NOMO-1 (cell line): Measurements from ENCODE around the gene ADGRG7.
A peak's percentile ranks its signal among the peaks of the same experiment; 100 is the strongest.

Experiments used
- DNase-seq, 2 experiments: peaks; one replicate each; lab custom pipeline; 2025; ENCODE audit not compliant: unreplicated experiment in 2 of 2; lab: John Stamatoyannopoulos, UW

Gene ADGRG7

GRCh38 chr3:100600181-100601042 lies 9.0 kb upstream of the ADGRG7 start:
- no peak for DNase-seq

DNA sequence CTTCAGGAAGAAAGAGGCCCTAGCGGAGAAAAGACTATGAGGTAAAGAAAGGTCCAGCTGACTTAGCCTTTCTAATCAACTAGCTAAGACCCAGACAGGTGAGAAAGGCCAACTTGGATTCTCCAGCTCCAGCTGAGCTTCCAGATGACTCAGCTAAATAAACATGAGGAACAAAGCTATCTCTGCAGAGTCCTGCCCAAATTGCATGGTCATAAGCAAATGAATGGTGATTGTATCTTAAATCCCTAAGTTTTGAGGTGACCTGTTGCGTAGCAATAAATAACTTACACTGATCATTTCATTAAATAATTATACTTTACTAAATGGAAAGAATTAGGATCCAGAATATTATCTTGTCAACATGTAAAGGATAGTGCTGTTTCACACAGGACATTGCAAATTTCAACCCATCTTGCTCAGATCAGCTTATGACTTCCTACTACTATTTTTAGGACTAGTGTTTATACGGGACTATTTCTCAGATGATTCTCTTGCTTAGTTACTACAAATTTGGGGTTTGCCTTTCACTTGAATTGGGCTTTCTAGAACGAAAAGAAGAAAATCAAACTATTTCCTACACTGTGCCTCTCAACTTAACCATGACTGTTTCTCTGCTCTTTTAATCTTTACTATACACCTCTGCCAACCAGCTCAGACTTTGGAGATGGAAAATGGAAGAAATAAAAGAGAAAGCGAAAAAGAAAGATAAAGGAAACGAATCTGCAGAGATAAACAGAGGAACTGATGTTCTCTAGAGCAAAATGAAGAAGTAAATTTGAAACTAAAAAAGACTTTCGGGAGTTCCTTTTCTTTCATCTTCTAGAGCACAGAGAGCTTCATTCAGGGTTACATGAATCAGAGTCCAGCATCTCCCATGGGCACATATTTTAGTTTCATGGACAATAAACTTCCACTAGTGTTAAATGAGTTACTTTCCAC lies 6.6 kb upstream of the ADGRG7 start:
- DNase-seq: peak; percentile 7 to 83

DNA sequence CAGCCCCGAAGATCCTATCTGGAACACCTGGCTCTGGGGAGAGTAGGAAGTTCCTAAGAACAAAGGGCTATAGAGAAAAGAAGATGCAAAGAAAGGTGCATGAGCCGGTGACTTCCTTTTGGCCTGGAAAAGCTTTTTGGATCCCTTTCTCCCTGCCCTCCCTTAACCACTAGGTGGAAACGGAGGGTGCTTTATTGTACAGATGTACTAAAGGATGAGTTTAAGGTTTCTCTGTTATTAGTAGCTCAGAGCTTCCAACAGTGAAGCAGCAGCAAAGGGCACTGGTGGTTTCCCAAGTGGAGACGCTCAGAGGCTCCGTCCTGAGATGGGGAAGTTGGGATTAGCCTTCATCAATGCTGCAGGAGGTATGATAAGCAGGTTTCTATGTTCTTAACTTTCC lies 5.9 kb upstream of the ADGRG7 start:
- peak in 1 of 2 experiments; percentile 52 for DNase-seq

GRCh38 chr3:100605358-100605757 lies 4.0 kb upstream of the ADGRG7 start:
- DNase-seq: no peak

DNA sequence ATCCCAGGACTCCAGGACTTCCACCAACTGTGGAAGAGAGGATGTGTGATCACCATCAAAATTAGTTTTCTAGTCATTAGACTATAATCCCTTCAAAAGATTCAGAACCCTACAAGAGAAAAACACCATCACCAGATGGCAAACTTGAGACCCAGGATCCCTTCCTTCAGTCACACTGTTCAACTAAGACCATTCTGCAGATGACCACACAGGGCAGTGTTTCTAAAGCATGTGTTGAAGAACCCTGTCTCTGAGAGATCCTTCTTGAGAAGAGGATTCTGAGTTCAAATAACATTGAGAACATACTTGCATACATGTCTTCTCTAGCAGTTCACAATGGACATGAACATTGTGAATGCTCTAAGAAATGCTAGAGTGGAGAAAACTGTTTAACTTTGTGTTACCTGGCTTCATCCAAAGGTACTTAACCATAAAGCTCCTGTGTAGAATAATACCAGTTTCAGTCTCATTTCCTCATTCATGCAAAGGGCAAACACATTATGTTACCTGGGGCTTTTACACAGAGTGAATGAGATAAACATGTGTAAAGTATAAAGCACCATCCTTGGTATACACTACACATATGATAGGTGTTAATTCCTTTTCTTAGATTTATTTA lies 2.4 kb upstream of the ADGRG7 start:
- no peak for DNase-seq

GRCh38 chr3:100609963-100610362 lies 562 bp downstream of the ADGRG7 start:
- no peak for DNase-seq

- DNase-seq: no peak
Observed at GRCh38 chr3:100611221-100611620, 1.8 kb downstream of the ADGRG7 start.

DNA sequence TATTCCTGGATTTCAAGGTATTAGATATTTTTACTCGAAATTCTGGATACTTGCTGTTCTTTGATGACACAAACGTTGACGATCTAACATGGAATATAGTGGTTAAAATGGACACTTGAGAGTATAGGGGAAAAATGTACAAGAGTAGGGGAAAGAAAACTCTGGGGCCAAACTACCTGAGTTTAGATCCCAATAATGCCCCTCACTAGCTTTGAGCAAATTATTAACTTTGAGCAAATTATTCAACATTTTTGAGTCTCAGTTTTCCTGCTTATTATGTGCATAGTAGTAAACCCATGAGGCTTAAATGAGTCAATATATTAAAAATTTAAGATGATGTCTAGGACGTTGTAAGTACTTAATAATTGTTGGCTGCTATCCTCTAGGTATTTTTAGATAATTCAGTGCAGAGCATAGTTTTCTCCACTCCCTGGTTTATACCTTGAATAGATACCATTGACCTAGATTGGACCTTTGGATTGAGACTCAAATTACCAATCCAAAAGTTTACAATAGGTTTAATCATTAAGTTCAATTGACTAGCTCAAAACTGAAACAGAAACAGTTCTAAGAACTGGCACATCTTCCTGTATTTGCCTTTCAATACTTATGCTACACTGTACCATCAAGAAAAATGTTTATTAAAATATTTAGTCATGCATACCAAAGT lies 4.5 kb downstream of the ADGRG7 start:
- no peak for DNase-seq

- DNase-seq: no peak
Observed at GRCh38 chr3:100614941-100615340, 5.5 kb downstream of the ADGRG7 start.

GRCh38 chr3:100615684-100616083 lies 6.3 kb downstream of the ADGRG7 start:
- no peak for DNase-seq

- DNase-seq: no peak
Observed at GRCh38 chr3:100621251-100621650, 11.8 kb downstream of the ADGRG7 start.

DNA sequence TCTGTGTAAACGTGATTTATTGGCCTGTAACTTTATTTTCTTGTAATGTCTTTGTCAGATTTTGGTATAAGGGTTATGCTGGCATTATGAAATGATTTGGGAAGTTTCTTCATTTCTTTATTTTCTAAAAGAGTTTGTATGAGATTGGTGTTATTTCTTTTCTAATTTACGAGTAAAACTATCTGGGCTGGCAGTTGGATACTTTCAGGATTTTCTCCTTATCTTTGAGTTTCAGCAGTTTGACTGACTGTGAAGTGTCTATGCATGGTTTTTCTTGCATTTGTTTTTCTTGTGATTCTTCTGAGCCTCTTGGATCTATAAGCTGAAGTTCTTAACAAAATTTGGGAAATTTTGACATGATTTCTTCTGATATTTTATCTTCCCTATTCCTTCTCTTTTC lies 18.1 kb downstream of the ADGRG7 start:
- DNase-seq: no peak

GRCh38 chr3:100629421-100630127 lies 20.2 kb downstream of the ADGRG7 start:
- DNase-seq: no peak

- DNase-seq: no peak
Observed at GRCh38 chr3:100630664-100631063, 21.3 kb downstream of the ADGRG7 start.

DNA sequence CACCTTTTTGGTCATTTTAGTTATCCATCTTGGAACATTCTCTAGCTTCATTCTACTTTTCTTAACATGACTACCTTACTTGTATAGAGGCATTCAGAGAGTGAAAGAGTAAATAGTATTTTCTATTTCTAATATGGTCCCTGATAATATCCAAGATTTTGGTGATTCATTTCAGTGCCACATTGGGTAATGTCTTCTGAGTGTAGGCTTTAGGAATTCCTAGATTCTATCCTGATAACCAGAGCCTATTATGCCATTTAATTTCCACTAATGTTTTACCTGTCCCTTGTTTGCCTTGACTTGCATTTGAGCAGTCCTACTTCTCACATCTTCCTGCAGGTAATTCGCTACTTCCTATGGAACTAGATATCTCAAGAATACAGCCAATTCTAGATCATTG lies 21.8 kb downstream of the ADGRG7 start:
- DNase-seq: no peak

DNA sequence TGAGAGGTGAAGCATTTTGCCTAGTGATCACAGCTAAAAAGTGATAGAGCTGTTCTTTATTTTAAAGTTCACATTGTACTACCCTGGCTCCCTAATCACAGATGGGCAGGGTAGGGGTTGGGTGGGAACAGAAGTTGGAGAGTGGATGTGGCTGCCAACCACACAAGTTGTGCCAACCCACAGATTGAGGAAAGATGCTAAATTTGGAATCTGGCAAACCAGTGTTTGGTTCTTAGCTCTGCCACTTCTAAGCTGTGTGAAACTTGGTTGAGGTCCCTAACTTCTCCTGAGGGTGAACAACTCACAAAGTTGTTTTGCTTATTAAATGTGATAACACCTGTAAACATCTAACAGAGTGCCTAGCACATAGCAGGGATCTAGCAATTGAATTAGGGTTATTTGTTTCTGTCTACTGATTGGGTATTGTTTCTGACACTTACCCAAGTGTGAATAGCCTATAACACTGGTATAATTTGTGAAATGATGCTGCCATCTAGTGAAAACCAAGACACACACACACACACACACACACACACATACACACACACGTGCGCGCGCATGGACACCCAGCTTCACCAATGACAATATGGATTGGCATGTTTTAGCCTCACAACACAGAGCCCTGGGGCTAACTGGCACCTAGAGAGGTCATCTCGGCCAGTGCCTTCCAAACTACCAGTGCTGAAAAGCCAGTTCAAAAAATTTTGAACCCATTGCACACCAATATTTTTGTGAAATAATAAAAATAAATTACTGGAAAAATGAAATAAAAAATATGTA lies 25.3 kb downstream of the ADGRG7 start:
- DNase-seq: no peak

DNA sequence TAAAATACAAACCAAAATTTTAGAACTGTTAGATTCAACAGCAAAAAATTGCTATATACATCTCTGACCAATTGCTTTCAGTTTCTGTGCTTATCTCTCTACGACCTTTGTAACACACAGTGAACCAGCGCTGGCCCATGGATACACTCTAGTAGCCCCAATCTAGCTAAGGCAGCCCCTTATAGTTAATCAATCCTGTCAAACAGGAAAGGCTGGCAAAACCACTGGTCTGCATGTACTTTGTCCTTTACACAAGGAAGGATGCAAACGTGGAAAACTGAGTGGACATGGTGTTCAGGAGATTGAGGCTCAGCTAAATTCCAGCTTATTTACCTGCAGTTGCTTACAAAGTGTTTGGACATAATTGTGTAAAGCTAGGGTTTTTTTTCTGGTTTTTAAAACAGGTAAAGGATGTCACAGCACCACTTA lies 25.9 kb downstream of the ADGRG7 start:
- no peak for DNase-seq

DNA sequence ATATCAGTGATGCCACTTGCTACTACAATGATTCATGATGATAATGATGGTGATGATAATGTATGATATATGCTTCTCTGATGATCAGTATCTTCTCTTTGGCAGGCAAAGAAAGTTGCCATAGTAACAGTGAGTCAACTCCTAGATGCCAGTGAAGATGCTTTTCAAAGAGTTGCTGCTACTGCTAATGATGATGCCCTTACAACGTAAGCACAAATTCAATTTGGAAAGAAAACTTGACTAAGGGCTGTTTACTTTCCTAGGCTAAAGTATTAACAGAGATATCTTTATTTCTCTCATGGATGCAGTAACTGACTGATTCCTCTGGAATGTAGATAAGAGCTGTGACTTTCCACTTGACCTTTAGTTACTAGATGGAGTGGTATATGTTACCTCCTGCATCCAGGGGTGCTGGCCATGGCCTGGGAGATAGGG lies 27.8 kb downstream of the ADGRG7 start:
- DNase-seq: no peak

DNA sequence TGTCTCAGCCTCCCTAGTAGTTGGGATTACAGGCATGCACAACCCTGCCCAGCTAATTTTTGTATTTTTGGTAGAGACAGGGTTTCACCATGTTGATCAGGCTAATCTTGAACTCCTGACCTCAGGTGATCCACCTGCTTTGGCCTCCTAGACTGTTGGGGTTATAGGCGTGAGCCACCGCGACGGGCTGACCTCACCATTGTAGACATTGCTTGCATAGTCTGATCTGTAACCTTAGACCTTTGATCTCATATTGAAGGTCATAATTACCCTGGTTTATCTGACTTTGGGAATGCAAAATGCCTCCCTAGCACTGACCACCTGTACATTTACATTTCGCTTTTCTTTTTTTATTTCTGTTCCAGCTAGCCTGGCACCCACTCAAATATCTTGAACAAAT lies 31.2 kb downstream of the ADGRG7 start:
- DNase-seq: no peak
